ENCODE data around the gene EIF4E3. TPM values are rescaled to one million over a fixed set of nuclear protein-coding genes. Genes with fewer than 3 reads are reported as not detected.
A peak's percentile ranks its signal among the peaks of the same experiment; 100 is the strongest.

EIF4E3 gene
- total and polyA plus RNA-seq, 2 donors from 2014 or later = 10.5 to 37.1 TPM

DNA sequence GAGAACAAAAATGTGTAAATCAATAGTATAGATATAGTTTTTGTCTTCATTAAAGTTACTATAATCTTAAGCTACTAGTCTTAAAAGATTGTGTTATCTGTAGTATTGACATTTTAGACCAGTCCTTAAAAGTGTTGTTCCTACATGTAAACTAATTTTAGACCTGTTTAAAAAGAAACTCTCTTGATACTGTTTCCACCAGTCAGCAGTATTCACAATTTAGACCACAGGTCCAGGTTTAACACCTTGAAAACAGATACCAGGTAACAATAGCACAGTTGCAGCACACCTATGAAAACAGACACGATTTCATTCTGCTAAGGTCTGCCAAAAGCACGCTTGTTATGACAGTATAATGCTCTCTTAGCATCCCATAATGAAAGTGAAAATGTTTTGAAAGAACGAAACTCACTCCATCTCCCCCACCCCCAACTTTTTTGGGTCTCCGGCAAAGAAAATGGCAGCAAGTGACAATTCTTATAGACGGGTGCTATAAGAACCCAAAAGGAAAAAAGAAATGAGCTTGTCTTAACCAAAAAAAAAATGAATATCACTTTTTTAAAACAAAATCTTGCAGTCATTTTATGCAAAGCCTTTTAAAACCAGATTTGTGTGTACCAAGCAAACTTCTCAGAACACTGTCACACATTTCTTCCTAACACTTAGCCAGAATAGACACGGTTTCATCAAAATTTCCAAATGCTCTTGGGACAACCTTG lies 1.6 kb downstream of the EIF4E3 start:
- FAIRE-seq (no peak), DNase-seq (no peak)
- H3K27me3 ChIP-seq (ENCODE audit: control insufficient read depth, insufficient read depth, low read length) = no peaks in the 10 kb centered on the region
- no peaks in the 10 kb centered on the region for H3K9me3 ChIP-seq (ENCODE audit: control insufficient read depth in 2 of 3, insufficient read depth in 1 of 3, low read length in 3 of 3)
- peaks cover 0 to 6% (median 2%) of the 10 kb centered on the region in 3 donors for H3K4me1 ChIP-seq (ENCODE audit: control insufficient read depth in 2 of 3, insufficient read depth in 2 of 3, low read depth in 1 of 3, low read length in 3 of 3)
- H3K9ac ChIP-seq (ENCODE audit: low read length in 3 of 3) = no peak overlapping the region
- intact Hi-C loops (cut with DNase I) = no loop called here
- TF ChIP-seq, protein P1, sequence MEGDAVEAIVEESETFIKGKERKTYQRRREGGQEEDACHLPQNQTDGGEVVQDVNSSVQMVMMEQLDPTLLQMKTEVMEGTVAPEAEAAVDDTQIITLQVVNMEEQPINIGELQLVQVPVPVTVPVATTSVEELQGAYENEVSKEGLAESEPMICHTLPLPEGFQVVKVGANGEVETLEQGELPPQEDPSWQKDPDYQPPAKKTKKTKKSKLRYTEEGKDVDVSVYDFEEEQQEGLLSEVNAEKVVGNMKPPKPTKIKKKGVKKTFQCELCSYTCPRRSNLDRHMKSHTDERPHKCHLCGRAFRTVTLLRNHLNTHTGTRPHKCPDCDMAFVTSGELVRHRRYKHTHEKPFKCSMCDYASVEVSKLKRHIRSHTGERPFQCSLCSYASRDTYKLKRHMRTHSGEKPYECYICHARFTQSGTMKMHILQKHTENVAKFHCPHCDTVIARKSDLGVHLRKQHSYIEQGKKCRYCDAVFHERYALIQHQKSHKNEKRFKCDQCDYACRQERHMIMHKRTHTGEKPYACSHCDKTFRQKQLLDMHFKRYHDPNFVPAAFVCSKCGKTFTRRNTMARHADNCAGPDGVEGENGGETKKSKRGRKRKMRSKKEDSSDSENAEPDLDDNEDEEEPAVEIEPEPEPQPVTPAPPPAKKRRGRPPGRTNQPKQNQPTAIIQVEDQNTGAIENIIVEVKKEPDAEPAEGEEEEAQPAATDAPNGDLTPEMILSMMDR (IDR thresholded peaks at IDR 0.05; ENCODE audit: borderline replicate concordance, extremely low read depth, insufficient read depth) = no peak
- H3K36me3 ChIP-seq (ENCODE audit: control insufficient read depth in 2 of 3, insufficient read depth in 3 of 3, low read length in 3 of 3) = no peaks in the 10 kb centered on the region
- peak overlapping the region in 2 of 3 donors; percentile 60 to 85 for H3K4me3 ChIP-seq (ENCODE audit: low read length in 3 of 3)
- no peak overlapping the region for H3K27ac ChIP-seq (ENCODE audit: low read depth in 2 of 2, low read length in 2 of 2)

DNA sequence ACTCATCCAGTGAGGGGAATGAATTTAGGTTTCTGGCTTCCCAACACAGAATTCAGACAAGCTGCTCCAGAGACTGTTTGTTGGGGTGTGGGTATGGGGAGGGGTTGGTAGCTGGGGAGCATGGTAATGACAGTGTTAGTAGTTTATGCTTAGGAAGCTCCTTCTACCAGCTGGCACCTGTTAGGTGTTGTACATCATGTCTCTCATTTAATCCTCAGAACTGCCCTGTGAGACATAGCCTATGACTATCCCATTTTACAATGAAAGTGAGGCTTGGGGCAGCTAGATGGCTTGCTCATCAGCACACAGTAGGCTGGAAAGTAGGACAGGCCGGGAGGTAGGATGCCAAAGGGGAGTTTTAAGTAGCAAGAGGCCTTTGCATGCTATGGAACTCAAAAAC lies 2.5 kb downstream of the EIF4E3 start:
- DNase-seq (no peak), FAIRE-seq (no peak)
- intact Hi-C loops (cut with DNase I) = no loop called here
- H3K27ac ChIP-seq (ENCODE audit: low read depth in 2 of 2, low read length in 2 of 2) = no peak overlapping the region
- no peaks in the 10 kb centered on the region for H3K9me3 ChIP-seq (ENCODE audit: control insufficient read depth in 2 of 3, insufficient read depth in 1 of 3, low read length in 3 of 3)
- peaks cover 0 to 6% (median 2%) of the 10 kb centered on the region in 3 donors for H3K4me1 ChIP-seq (ENCODE audit: control insufficient read depth in 2 of 3, insufficient read depth in 2 of 3, low read depth in 1 of 3, low read length in 3 of 3)
- no peak overlapping the region for H3K9ac ChIP-seq (ENCODE audit: low read length in 3 of 3)
- no peaks in the 10 kb centered on the region for H3K36me3 ChIP-seq (ENCODE audit: control insufficient read depth in 2 of 3, insufficient read depth in 3 of 3, low read length in 3 of 3)
- no peaks in the 10 kb centered on the region for H3K27me3 ChIP-seq (ENCODE audit: control insufficient read depth, insufficient read depth, low read length)
- TF ChIP-seq, protein P1 (IDR thresholded peaks at IDR 0.05; ENCODE audit: borderline replicate concordance, extremely low read depth, insufficient read depth) = no peak
- H3K4me3 ChIP-seq (ENCODE audit: low read length in 3 of 3) = no peak overlapping the region

GRCh38 chr3:71721651-71722157 lies 3.5 kb downstream of the EIF4E3 start:
- no peak for FAIRE-seq
- intact Hi-C loops (cut with DNase I) = no loop called here

More at GRCh38 chr3:71721651-71722157, 3.5 kb downstream of the EIF4E3 start:
- TF ChIP-seq, protein P1 (IDR thresholded peaks at IDR 0.05; ENCODE audit: borderline replicate concordance, extremely low read depth, insufficient read depth) = no peak
- Histone ChIP-seq H3K27me3 (ENCODE audit: control insufficient read depth, insufficient read depth, low read length) (no peaks in the 10 kb centered on the region), H3K36me3 (ENCODE audit: control insufficient read depth in 2 of 3, insufficient read depth in 3 of 3, low read length in 3 of 3) (no peaks in the 10 kb centered on the region), H3K27ac (ENCODE audit: low read depth in 2 of 2, low read length in 2 of 2) (no peak overlapping the region), H3K9me3 (ENCODE audit: control insufficient read depth in 2 of 3, insufficient read depth in 1 of 3, low read length in 3 of 3) (no peaks in the 10 kb centered on the region), H3K9ac (ENCODE audit: low read length in 3 of 3) (no peak overlapping the region), H3K4me1 (ENCODE audit: control insufficient read depth in 2 of 3, insufficient read depth in 2 of 3, low read depth in 1 of 3, low read length in 3 of 3) (peaks cover 0 to 6% (median 2%) of the 10 kb centered on the region in 3 donors), H3K4me3 (ENCODE audit: low read length in 3 of 3) (no peak overlapping the region)
- no peak for DNase-seq

Measured in kidney (tissue), 14 donors.